Diencephalon (tissue), 1 donor: ENCODE data around the gene LRIT1. TPM values are rescaled to one million over a fixed set of nuclear protein-coding genes. Genes with fewer than 3 reads are reported as not detected.

Source experiments
- total RNA-seq: library from RNA; depleted of rRNA; stranded (reverse); fragments of >200 nt; gene quantifications from one replicate; pipeline ENCODE4 v1.2.3, GENCODE V29; 2014

Gene LRIT1, protein sequence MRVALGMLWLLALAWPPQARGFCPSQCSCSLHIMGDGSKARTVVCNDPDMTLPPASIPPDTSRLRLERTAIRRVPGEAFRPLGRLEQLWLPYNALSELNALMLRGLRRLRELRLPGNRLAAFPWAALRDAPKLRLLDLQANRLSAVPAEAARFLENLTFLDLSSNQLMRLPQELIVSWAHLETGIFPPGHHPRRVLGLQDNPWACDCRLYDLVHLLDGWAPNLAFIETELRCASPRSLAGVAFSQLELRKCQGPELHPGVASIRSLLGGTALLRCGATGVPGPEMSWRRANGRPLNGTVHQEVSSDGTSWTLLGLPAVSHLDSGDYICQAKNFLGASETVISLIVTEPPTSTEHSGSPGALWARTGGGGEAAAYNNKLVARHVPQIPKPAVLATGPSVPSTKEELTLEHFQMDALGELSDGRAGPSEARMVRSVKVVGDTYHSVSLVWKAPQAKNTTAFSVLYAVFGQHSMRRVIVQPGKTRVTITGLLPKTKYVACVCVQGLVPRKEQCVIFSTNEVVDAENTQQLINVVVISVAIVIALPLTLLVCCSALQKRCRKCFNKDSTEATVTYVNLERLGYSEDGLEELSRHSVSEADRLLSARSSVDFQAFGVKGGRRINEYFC
- total RNA-seq: not detected

GRCh38 chr10:84241185-84241790 is at the start of gene LRIT1:
TSS of gene LRIT1 (minus strand) at chr10:84241546. CDS start at chr10:84241439, 107 bp downstream.

DNA sequence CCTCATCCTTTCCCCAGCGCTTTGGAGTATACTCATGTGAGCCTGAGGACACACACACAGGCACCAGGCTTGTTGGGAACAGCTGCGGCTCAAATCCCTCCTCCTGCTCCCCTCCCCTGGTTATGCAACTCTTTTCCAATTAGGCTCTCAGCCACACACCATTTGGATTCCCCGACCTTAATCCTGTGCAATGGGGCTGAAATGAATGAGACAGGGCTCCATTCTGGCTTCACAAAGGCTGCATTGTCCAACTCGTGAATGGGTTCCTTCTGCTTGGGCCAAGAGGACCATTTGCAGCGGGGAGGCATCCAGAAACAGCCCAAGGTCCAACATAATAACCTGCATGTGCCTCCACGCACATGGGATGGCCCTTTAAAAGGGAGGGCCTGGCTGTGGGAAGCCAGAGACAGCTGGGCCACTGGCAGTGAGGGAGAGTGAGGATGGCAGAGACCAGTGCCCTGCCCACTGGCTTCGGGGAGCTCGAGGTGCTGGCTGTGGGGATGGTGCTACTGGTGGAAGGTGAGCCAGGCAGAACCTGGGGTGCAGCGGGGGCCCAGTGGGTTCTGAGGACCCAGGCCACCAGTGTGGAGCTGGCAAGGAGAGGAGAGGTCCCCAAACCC is 3.4 kb upstream of the LRIT1 start, which contains the start of gene RGR:
Gene RGR, plus strand, starts transcription at position 403 of the 620 bp plus-strand sequence. Its CDS starts 38 bp downstream, at position 441.

DNA sequence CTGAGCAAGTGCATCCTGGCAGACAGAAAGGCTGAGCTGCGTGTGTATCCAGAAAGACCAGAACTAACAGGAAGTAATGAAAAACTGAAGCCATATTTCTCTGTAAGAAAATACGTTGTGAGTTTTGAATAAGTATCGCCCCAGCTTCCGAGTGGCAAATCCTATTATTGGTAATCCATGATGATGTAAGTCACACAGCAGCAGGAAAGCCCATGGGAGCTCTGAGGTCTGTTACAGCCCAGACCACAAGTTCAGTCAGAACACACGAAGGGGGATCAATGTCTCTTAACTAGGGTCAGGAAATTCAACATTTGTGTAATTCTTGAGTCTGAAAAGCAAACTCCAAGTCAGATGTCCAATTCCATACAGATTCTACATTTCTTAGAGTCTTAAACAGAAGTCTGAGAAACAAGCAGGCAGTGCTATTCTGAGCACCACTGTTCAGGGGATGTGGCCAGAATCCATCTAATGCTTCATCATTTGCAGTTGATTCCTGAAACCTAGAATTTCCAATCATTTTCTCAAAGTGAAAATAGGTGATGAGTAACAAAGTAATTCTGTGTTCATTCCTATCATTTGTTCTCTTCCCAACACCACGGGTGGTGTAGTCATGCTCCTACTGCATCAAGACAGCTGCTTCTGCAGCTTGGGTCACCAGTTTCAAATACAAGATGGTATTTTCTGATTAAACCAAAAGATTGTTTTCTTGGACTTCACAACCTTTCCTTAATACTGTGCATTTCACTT is 15.7 kb downstream of the LRIT1 start, which contains the start of gene LRIT2:
Gene LRIT2, minus strand, starts transcription at position 118 of the 747 bp plus-strand sequence. Its CDS starts 24 bp downstream, at position 94.

GRCh38 chr10:84194424-84195043 is 46.8 kb downstream of the LRIT1 start, which contains the start of gene CDHR1:
TSS of gene CDHR1 (plus strand) at chr10:84194537. CDS start at chr10:84194761, 224 bp downstream.

Other genes starting within 250 kb of the LRIT1 start
- 185 TPM for gene GHITM, start 102.0 kb downstream of the LRIT1 start, total RNA-seq
- not detected for gene GPR15LG, start 67.7 kb downstream of the LRIT1 start, total RNA-seq
- gene CDHR1, start 47.0 kb downstream of the LRIT1 start, total RNA-seq: 5.3 TPM
- gene LRIT2, start 16.0 kb downstream of the LRIT1 start, total RNA-seq: not detected
- 1.6 TPM for gene RGR, start 3.5 kb upstream of the LRIT1 start, total RNA-seq
- 99.2 TPM for gene CCSER2, start 87.0 kb upstream of the LRIT1 start, total RNA-seq